IMR-90 (cell line): ENCODE results near the gene MAPK11. TPM values are rescaled to one million over a fixed set of nuclear protein-coding genes. Genes with fewer than 3 reads are reported as not detected.

Experiments
- ATAC-seq: fragments of 200-7000 bp; cut with Tn5 transposase; 2 replicates; pipeline ENCODE4 v1.9.1; 2020; ENCODE audit warnings: low read depth, mild to moderate bottlenecking, moderate library complexity
- BruUV-seq: library from RNA; stranded (reverse); fragments of 400-500 nt; replicated peaks from 2 replicates; lab custom pipeline; 2021; lab: Mats Ljungman, UMichigan
- CTCF ChIA-PET: fragments of 300-600 bp; formaldehyde crosslinking; extraction: SDS; loops from one replicate; lab custom pipeline; 2021; ENCODE audit warnings: antibody characterized with exemption; lab: Yijun Ruan, JAX
- POLR2A ChIA-PET: fragments of 300-600 bp; sonication (Branson Sonifier 250); formaldehyde crosslinking; loops from one replicate; lab custom pipeline; 2022; ENCODE audit warnings: antibody characterized with exemption; ENCODE audit not compliant: unreplicated experiment; lab: Charles Lee
- DNase-seq: peaks from one replicate; pipeline ENCODE4 v3.0.0; 2013
- H2AFZ ChIP-seq: replicated peaks from 2 replicates; pipeline ENCODE3; 2013; ENCODE audit warnings: low read length, mild to moderate bottlenecking; ENCODE audit not compliant: poor library complexity
- H2AK5ac ChIP-seq: 2 replicates; pipeline ENCODE4 v1.6.1; 2013; ENCODE audit warnings: low read depth, low read length, inconsistent platforms
- H2AK9ac ChIP-seq: replicated peaks from 2 replicates; pipeline ENCODE3; 2013; ENCODE audit warnings: mild to moderate bottlenecking, low read depth, low read length, moderate library complexity; ENCODE audit not compliant: poor library complexity
- H2BK120ac ChIP-seq: 2 replicates; pipeline ENCODE4 v1.6.1; 2013; ENCODE audit warnings: low read depth, low read length, inconsistent platforms
- H2BK15ac ChIP-seq: 3 replicates; pipeline ENCODE4 v1.6.1; 2013; ENCODE audit warnings: low read depth, low read length, inconsistent platforms
- H2BK20ac ChIP-seq: 2 replicates; pipeline ENCODE4 v1.6.1; 2013; ENCODE audit warnings: low read depth, mild to moderate bottlenecking, inconsistent platforms, low read length, moderate library complexity
- H2BK5ac ChIP-seq: 2 replicates; pipeline ENCODE4 v1.6.1; 2013; ENCODE audit warnings: mild to moderate bottlenecking, low read depth, low read length, inconsistent platforms; ENCODE audit not compliant: poor library complexity, severe bottlenecking
- H3K14ac ChIP-seq: replicated peaks from 2 replicates; pipeline ENCODE4 v1.6.1; 2013; ENCODE audit warnings: low read depth, low read length, inconsistent platforms
- H3K18ac ChIP-seq: 2 replicates; pipeline ENCODE4 v1.6.1; 2013; ENCODE audit warnings: low read depth, low read length, control low read depth
- H3K23ac ChIP-seq: 2 replicates; pipeline ENCODE4 v1.6.1; 2013; ENCODE audit warnings: low read depth, low read length, inconsistent platforms
- H3K27ac ChIP-seq: 2 replicates; pipeline ENCODE4 v1.5.1; 2013; ENCODE audit warnings: mild to moderate bottlenecking, control low read depth, low read length; ENCODE audit not compliant: insufficient read depth
- H3K27me3 ChIP-seq: 2 replicates; pipeline ENCODE4 v1.6.1; 2013; ENCODE audit warnings: low read length; ENCODE audit not compliant: control insufficient read depth, insufficient read depth
- H3K36me3 ChIP-seq: 2 replicates; pipeline ENCODE4 v1.6.1; 2013; ENCODE audit warnings: low read length, mixed read lengths; ENCODE audit not compliant: control insufficient read depth, insufficient read depth
- H3K4ac ChIP-seq: 2 replicates; pipeline ENCODE4 v1.6.1; 2013; ENCODE audit warnings: low read depth, low read length, inconsistent platforms
- H3K4me1 ChIP-seq: 2 replicates; pipeline ENCODE4 v1.6.1; 2013; ENCODE audit warnings: low read length, mixed read lengths; ENCODE audit not compliant: control insufficient read depth, insufficient read depth
- H3K4me2 ChIP-seq: 2 replicates; pipeline ENCODE4 v1.6.1; 2013; ENCODE audit warnings: low read depth, mild to moderate bottlenecking, control low read depth, low read length, moderate library complexity
- H3K4me3 ChIP-seq: 2 replicates; pipeline ENCODE4 v1.5.1; 2013; ENCODE audit warnings: low read depth, mild to moderate bottlenecking, control low read depth, low read length, moderate library complexity; ENCODE audit not compliant: insufficient read depth
- H3K56ac ChIP-seq: 2 replicates; pipeline ENCODE4 v1.6.1; 2013; ENCODE audit warnings: low read length, inconsistent platforms; ENCODE audit not compliant: insufficient read depth; ENCODE audit errors: extremely low read depth
- H3K79me1 ChIP-seq, 2 experiments: 2 replicates each; pipeline ENCODE4 v1.6.1; 2013; ENCODE audit warnings: low read length in 2 of 2, inconsistent platforms in 1 of 2, low read depth in 1 of 2
- H3K9ac ChIP-seq: 2 replicates; pipeline ENCODE4 v1.6.1; 2013; ENCODE audit warnings: low read depth, low read length, control low read depth
- H3K9me1 ChIP-seq: 2 replicates; pipeline ENCODE4 v1.6.1; 2013; ENCODE audit warnings: low read length, inconsistent platforms; ENCODE audit not compliant: insufficient read depth
- H3K9me3 ChIP-seq: 2 replicates; pipeline ENCODE4 v1.6.1; 2013; ENCODE audit warnings: low read length; ENCODE audit not compliant: control insufficient read depth, insufficient read depth
- H4K20me1 ChIP-seq: 2 replicates; pipeline ENCODE4 v1.6.1; 2013; ENCODE audit warnings: low read length, inconsistent platforms; ENCODE audit not compliant: insufficient read depth
- H4K5ac ChIP-seq: 2 replicates; pipeline ENCODE4 v1.6.1; 2013; ENCODE audit warnings: mild to moderate bottlenecking, low read depth, low read length, control low read depth
- H4K8ac ChIP-seq, 2 experiments: 2 replicates each; pipeline ENCODE4 v1.6.1; 2013; ENCODE audit warnings: low read depth in 2 of 2, low read length in 2 of 2, control low read depth in 1 of 2, inconsistent platforms in 1 of 2
- H4K91ac ChIP-seq: 2 replicates; pipeline ENCODE4 v1.6.1; 2013; ENCODE audit warnings: low read depth, low read length, inconsistent platforms; ENCODE audit not compliant: insufficient read depth
- BHLHE40 ChIP-seq: fragments of 150-350 bp; IDR thresholded peaks from 2 replicates; pipeline ENCODE4 v1.6.1; 2016; ENCODE audit warnings: mild to moderate bottlenecking, low read depth, low read length
- CEBPB ChIP-seq: IDR thresholded peaks from 2 replicates; pipeline ENCODE4 v1.6.1; 2012; ENCODE audit warnings: low read depth, low read length, improper control_type of control experiment
- CHD1 ChIP-seq: IDR thresholded peaks from 2 replicates; pipeline ENCODE4 v1.6.1; 2012; ENCODE audit warnings: low read depth, low read length, improper control_type of control experiment
- ELK1 ChIP-seq: fragments of 150-350 bp; IDR thresholded peaks from 2 replicates; pipeline ENCODE4 v1.6.1; 2016; ENCODE audit warnings: low read depth, mild to moderate bottlenecking, low read length, moderate library complexity, borderline replicate concordance
- FOS ChIP-seq: fragments of 150-350 bp; IDR thresholded peaks from 2 replicates; pipeline ENCODE4 v1.6.1; 2016; ENCODE audit warnings: low read depth, low read length
- MAFK ChIP-seq: IDR thresholded peaks from 2 replicates; pipeline ENCODE4 v1.6.1; 2012; ENCODE audit warnings: low read depth, low read length, improper control_type of control experiment
- MAZ ChIP-seq: IDR thresholded peaks from 2 replicates; pipeline ENCODE4 v1.6.1; 2012; ENCODE audit warnings: low read depth, mild to moderate bottlenecking, low read length, improper control_type of control experiment, moderate library complexity, borderline replicate concordance
- MXI1 ChIP-seq: IDR thresholded peaks from 2 replicates; pipeline ENCODE4 v1.6.1; 2012; ENCODE audit warnings: low read depth, mild to moderate bottlenecking, low read length, moderate library complexity, borderline replicate concordance
- NFE2L2 ChIP-seq: fragments of 150-350 bp; IDR thresholded peaks from 2 replicates; pipeline ENCODE4 v1.6.1; 2016; ENCODE audit warnings: low read depth, mild to moderate bottlenecking, low read length
- POLR2A ChIP-seq: IDR thresholded peaks from 2 replicates; pipeline ENCODE4 v1.6.1; 2012; ENCODE audit warnings: mild to moderate bottlenecking, low read depth, low read length
- RAD21 ChIP-seq: IDR thresholded peaks from 2 replicates; pipeline ENCODE4 v1.6.1; 2012; ENCODE audit warnings: low read length, improper control_type of control experiment
- RCOR1 ChIP-seq: IDR thresholded peaks from 2 replicates; pipeline ENCODE4 v1.6.1; 2012; ENCODE audit warnings: mild to moderate bottlenecking, low read length, improper control_type of control experiment; ENCODE audit not compliant: insufficient replicate concordance
- RFX5 ChIP-seq: IDR thresholded peaks from 2 replicates; pipeline ENCODE4 v1.8.0; 2012; ENCODE audit warnings: low read depth, mild to moderate bottlenecking, low read length, moderate library complexity
- SMC3 ChIP-seq: fragments of 150-350 bp; IDR thresholded peaks from 2 replicates; pipeline ENCODE4 v1.6.1; 2016; ENCODE audit warnings: low read depth, mild to moderate bottlenecking, antibody characterized with exemption, low read length, moderate library complexity
- WGBS, 2 experiments: methylation state at CpG; one replicate each; pipeline versions ENCODE4 v1.1.5 to v1.1.7; 2013; ENCODE audit warnings: missing lambda C conversion rate in 2 of 2; ENCODE audit not compliant: insufficient read length in 1 of 2; ENCODE audit errors: extremely low coverage in 2 of 2; 5-methylcytosine and 5-hydroxymethylcytosine counted together
- dilution Hi-C: fragments of 300-500 bp; cut with HindIII; formaldehyde crosslinking; loops from one replicate; pipeline ENCODE4 v1.14.3; 2018; ENCODE audit warnings: low sequenced_read_pairs; ENCODE audit not compliant: unreplicated experiment
- in situ Hi-C: fragments of 300-500 bp; cut with MboI; formaldehyde crosslinking; loops from 3 replicates; pipeline ENCODE4 v1.14.3; 2019; ENCODE audit warnings: low sequenced_read_pairs, inconsistent platforms, mixed read lengths
- intact Hi-C: fragments of 100-400 bp; cut with micrococcal nuclease; formaldehyde crosslinking; loops from 2 replicates; pipeline ENCODE4 v1.10.0; 2022
- polyA plus RNA-seq, 3 experiments: library from polyadenylated mRNA; depleted of rRNA; stranded (reverse); fragments of >200 nt; gene quantifications; 2 replicates each; pipeline ENCODE4 v1.2.3, GENCODE V29; 2012; ENCODE audit warnings: low replicate concordance in 1 of 3
- total RNA-seq: library from RNA; depleted of rRNA; stranded (reverse); fragments of >200 nt; gene quantifications from 2 replicates; pipeline ENCODE4 v1.2.3, GENCODE V29; 2012
- TF ChIP-seq, protein P1 (sequence below): conservative IDR thresholded peaks from 2 replicates; pipeline ENCODE4 v1.5.1; 2012; ENCODE audit warnings: mild to moderate bottlenecking, low read depth, low read length, improper control_type of control experiment
- TF ChIP-seq, protein P2 (sequence below): fragments of 150-350 bp; IDR thresholded peaks from 2 replicates; pipeline ENCODE4 v1.6.1; 2017; ENCODE audit warnings: mild to moderate bottlenecking, antibody characterized with exemption, low read length, low read depth

MAPK11 gene
- total and polyA plus RNA-seq, 2 of the 4 experiments (the other 2 are of a cell fraction): 8.1 to 14.4 TPM

DNA sequence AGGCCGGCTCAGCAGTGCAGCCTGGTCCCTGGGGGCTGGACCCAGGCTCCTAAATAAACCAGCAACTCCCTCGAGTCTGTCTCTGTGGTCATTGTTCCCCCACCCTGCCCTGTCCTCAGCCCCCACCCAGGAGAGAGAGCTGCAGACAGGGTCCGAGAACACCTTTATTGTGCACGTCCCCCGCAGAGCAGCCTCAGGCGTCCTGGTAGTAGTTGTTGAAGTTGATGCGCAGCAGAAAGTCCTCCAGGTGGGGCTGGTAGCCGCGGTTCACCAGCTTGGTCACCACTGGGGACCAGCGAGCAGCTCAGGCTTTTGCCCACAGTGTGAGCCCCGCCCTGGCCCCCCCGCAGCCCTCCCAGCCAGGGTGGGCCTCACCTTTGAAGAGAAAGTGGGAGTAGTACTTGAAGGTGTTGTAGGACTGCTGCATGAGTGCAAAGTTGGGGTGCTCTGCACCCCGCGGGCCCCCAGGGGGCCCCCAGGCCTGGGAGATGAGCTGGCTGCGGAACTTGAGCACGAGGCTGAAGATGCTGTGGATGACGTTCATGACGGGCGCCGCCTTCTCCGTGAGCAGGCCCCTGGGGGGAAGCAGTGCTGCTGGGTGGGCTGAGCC lies 52.5 kb downstream of the MAPK11 start:
- in situ Hi-C loops (loop anchor here (25.0 kb wide), 1 partner anchor 405 kb away; no protein-coding TSS in a partner anchor), intact Hi-C loops (no loop called here), dilution Hi-C loops (no loop called here)
- Histone ChIP-seq H3K27ac (no peak overlapping the region), H2BK120ac (no peak overlapping the region), H4K91ac (no peak overlapping the region), H3K27me3 (no peaks in the 10 kb centered on the region), H4K20me1 (peaks cover 53% of the 10 kb centered on the region), H3K36me3 (peaks cover 77% of the 10 kb centered on the region), H2BK15ac (no peak overlapping the region), H4K8ac (no peak overlapping the region), H2AK9ac (no peak overlapping the region), H2AFZ (no peak overlapping the region), H3K79me1 (peaks cover 18 to 35% of the 10 kb centered on the region in 2 experiments), H3K56ac (no peak overlapping the region), H2BK5ac (no peak overlapping the region), H4K5ac (no peak overlapping the region), H3K4me1 (no peaks in the 10 kb centered on the region), H3K4me3 (no peak overlapping the region), H3K23ac (no peak overlapping the region), H3K9ac (no peak overlapping the region), H3K9me3 (no peaks in the 10 kb centered on the region), H2BK20ac (no peak overlapping the region), H3K9me1 (peaks cover 3% of the 10 kb centered on the region; the same call in 1 of the 2 replicates), H3K4ac (no peak overlapping the region), H3K18ac (no peak overlapping the region), H3K4me2 (no peak overlapping the region), H3K14ac (no peak overlapping the region), H2AK5ac (no peak overlapping the region)
- no TSS peak for BruUV-seq
- 92% methylated on average over 17 of the region's 21 CpGs; no CpG with 5 or more reads in 1 of the 2 experiments for WGBS, 2 experiments
- TF ChIP-seq RCOR1 (no peak), CHD1 (no peak), RAD21 (no peak), RFX5 (no peak), NFE2L2 (no peak), POLR2A (no peak), BHLHE40 (no peak), FOS (no peak), CEBPB (no peak), MAZ (no peak), MXI1 (no peak), ELK1 (no peak), SMC3 (no peak), MAFK (no peak)
- TF ChIP-seq, protein P1, sequence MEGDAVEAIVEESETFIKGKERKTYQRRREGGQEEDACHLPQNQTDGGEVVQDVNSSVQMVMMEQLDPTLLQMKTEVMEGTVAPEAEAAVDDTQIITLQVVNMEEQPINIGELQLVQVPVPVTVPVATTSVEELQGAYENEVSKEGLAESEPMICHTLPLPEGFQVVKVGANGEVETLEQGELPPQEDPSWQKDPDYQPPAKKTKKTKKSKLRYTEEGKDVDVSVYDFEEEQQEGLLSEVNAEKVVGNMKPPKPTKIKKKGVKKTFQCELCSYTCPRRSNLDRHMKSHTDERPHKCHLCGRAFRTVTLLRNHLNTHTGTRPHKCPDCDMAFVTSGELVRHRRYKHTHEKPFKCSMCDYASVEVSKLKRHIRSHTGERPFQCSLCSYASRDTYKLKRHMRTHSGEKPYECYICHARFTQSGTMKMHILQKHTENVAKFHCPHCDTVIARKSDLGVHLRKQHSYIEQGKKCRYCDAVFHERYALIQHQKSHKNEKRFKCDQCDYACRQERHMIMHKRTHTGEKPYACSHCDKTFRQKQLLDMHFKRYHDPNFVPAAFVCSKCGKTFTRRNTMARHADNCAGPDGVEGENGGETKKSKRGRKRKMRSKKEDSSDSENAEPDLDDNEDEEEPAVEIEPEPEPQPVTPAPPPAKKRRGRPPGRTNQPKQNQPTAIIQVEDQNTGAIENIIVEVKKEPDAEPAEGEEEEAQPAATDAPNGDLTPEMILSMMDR: no peak
- TF ChIP-seq, protein P2, sequence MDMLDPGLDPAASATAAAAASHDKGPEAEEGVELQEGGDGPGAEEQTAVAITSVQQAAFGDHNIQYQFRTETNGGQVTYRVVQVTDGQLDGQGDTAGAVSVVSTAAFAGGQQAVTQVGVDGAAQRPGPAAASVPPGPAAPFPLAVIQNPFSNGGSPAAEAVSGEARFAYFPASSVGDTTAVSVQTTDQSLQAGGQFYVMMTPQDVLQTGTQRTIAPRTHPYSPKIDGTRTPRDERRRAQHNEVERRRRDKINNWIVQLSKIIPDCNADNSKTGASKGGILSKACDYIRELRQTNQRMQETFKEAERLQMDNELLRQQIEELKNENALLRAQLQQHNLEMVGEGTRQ: no peak
- ChIA-PET POLR2A (no interaction called here), CTCF (no interaction called here)
- no peak for ATAC-seq
- DNase-seq: no peak
